ENCODE results near the gene NES.
A peak's percentile ranks its signal among the peaks of the same experiment; 100 is the strongest.

The NES gene

DNA sequence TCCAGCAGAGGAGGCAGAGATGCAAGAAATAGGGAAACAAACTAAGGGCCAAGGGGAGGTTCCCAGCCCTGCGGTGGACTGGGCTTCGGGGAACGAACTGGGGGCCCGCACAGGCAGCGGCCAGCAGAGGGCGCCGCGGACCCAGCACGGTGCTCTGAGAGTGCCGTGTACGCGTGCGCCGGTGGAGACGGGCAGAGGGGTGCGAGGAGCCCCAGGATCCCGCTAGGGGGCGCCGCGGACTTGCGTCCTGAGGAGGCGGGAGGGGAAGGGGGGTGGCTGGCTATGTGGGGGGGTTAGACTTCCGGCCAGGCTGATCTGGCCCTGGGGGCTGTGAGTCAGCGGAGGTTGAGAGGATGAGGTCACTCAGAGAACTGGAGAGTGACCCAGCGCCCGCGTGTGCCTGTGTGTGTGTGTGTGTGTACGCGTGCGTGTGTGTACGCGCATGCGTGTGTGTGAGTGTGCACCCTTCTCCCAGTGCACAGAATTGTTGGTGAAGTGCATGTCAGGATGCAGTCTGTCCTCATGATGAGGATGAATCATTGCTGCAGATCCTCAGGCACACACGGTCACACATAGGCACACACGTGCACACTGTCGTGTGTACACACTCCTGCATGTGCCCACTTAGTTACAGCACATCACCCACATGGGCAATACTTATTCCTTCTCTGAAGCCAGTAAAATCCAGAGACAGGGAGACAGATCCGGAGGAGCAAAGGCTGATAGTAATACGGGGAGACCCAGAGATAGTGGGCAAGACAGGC, 17.0 kb downstream of the NES start:
- DNase-seq = peak; percentile 92

DNA sequence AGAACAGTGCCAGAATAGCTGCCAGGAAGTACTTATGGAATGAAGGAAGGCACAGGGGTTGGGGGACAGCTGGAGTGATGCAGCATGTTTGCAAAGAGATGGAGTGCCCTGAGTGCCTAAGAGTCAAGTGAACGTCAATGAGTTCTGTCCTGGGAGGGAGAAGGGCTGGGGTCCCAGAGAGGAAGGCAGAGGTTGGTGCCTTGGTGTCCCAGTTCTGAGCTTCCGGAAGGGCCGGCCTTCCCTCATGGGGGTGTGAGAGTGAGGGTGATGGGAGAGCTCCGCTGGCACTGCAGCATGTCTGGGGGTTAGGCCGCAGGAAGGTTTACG, 17.6 kb downstream of the NES start:
- DNase-seq = no peak

DNA sequence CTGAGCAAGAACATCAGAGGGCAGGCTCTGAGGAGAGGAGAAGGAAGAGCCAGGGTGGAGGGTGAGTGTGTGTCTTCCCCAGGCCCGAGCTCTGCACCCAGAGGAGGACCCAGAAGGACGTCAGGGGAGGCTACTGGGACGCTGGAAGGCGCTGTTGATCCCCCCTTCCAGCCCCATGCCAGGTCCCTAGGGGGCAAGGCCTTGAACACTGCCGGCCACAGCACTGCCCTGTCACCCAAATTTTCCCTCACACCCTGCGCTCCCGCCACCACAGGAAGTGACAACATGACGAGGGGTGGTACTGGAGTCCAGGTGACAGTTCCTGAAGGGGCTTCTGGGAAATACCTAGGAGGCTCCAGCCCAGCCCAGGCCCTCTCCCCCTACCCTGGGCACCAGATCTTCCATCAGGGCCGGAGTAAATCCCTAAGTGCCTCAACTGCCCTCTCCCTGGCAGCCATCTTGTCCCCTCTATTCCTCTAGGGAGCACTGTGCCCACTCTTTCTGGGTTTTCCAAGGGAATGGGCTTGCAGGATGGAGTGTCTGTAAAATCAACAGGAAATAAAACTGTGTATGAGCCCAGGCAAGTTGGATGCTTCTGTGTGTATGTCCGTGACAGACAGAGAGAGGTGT, 18.1 kb downstream of the NES start:
- no peak for DNase-seq

DNA sequence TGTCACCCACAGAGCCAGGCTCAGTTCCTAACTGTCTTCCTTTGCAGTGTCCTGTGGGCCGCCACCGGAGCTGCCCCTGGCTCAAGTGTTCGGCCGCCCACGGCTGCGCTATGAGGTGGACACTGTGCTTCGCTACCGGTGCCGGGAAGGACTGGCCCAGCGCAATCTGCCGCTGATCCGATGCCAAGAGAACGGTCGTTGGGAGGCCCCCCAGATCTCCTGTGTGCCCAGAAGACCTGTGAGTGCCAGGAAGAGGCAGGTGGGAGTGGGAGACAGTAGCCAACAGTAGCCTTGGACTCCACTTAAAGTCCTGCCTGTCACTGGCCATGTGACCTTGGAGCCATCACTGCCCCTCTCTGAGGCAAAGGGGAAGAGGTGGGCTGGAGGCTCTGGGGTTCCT, 18.7 kb downstream of the NES start:
- no peak for DNase-seq

DNA sequence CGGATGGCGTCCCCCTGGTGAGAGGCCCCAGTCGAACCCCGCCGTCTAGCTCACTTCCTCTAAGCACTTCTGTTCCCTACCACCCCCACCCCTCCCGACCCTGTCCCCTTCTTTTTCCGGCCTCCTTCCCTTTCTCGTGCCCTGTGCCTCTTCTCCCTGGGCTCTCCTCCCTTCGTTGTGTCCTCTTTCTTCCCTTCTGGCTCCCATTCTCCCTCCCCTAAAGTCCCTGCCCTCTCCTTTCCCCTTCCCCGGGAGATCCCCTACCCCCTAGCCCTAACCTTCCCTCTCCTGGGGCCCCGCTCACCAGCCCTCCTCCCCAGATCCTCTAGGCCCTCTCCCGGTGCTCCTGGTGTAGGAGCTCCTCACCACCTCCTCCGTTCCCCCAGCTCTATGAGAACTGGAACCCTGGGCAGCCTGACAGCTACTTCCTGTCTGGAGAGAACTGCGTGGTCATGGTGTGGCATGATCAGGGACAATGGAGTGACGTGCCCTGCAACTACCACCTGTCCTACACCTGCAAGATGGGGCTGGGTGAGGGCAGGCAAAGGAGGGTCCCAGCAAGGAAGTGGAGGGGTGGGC, 19.4 kb downstream of the NES start:
- no peak for DNase-seq

DNA sequence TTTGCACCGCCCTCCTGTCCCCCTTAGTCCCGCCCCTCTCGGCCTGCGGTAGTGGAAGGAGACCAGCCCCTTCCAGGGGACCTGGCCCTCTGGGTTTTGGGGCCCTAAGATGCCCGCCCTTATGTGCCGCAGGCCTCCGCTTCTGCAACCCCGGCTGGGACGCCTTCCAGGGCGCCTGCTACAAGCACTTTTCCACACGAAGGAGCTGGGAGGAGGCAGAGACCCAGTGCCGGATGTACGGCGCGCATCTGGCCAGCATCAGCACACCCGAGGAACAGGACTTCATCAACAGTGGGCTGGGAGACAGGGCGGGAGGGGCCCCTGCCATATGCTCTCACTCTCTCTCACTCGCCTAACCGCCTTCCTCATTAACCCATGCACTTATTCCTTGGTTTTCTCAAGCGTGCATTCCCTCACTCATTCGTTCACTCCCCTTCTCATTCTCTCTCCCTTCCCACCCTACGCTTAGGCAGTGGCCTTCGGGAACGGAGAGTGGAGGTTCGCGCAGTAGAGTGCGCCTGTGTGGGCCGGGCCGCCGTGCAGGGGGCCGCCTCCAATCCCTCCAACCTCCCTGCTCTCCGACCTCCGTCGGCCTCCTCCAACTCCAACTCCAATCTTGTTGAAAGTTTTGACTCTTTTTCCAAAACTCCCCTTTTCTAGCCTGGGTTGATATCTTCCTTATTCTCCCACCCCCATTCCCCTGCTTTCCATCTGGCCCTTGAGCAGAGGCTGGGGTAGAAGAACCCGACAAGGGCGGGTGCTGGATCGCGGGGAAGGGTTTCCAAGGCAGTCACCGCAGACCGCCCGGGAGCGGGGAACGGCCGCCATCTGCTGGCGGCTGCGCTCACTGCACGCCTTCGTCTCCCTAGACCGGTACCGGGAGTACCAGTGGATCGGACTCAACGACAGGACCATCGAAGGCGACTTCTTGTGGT, 20.1 kb downstream of the NES start:
- peak; percentile 67 for DNase-seq

- DNase-seq = no peak
These were observed 21.2 kb downstream of the NES start for GRCh38 chr1:156655904-156656516.

- DNase-seq = no peak
These were observed 21.9 kb downstream of the NES start for GRCh38 chr1:156655151-156655903.

- DNase-seq = no peak
These were observed 22.5 kb downstream of the NES start for GRCh38 chr1:156654700-156655099.

DNA sequence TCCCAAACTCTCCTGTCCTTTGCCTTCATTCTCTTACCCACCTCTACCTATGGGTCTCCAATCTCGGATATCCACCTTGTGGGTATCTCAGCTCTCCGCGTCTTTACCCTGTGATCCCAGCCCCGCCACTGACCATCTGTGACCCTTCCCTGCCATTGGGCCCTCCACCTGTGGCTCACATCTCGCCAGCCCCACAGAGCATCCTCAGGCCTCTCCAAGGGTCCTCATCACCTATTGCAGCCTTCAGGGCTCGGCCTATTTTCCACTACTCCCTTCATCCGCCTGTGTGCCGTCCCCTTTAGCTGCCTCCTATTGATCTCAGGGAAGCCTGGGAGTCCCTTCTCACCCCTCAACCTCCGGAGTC, 24.2 kb downstream of the NES start:
- DNase-seq = no peak

GRCh38 chr1:156652131-156652991, 24.8 kb downstream of the NES start:
- no peak for DNase-seq

- no peak for DNase-seq
These were observed 28.3 kb downstream of the NES start for GRCh38 chr1:156648951-156649350.

DNA sequence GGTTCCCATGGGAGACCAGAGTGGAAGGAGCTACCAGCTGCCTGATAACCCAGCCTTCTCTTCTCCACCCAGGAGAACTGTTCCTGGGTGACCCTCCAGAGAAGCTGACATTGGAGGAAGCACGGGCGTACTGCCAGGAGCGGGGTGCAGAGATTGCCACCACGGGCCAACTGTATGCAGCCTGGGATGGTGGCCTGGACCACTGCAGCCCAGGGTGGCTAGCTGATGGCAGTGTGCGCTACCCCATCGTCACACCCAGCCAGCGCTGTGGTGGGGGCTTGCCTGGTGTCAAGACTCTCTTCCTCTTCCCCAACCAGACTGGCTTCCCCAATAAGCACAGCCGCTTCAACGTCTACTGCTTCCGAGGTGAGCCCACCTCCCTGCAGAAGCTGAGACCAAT, 28.7 kb downstream of the NES start:
- no peak for DNase-seq

DNA sequence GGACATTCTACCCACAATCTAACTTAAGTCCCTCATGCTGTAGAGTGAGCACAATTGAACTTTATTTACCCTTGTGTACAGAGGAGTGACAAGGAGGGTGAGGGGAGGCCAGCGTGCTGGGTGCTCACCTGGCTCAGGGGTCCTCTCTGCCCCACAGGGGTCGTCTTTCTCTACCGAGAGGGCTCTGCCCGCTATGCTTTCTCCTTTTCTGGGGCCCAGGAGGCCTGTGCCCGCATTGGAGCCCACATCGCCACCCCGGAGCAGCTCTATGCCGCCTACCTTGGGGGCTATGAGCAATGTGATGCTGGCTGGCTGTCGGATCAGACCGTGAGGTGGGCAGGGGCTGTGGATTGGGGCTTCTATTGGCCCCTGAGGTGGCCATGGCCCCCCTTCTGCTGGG, 29.9 kb downstream of the NES start:
- DNase-seq = no peak

GRCh38 chr1:156646738-156647211, 30.4 kb downstream of the NES start:
- DNase-seq = no peak

DNA sequence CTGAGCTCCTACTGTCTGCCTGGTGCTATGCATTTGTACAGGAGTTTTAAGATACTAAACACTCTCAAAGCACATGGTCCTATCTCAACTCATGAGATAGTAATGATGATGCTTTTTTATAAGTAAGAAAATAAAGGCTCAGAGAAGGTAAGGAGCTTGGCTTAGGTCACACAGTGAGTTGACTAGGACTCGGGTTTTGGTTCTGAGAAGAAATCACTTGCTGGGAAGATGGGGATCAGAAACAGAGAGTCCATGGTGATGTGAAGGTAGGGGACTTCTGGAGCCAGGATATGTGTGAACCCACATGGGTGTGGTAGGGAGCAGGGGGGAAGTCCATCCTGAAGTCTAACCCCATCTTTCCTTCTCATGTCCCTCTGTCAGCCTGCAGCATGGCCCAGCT, 31.5 kb downstream of the NES start:
- no peak for DNase-seq

DNA sequence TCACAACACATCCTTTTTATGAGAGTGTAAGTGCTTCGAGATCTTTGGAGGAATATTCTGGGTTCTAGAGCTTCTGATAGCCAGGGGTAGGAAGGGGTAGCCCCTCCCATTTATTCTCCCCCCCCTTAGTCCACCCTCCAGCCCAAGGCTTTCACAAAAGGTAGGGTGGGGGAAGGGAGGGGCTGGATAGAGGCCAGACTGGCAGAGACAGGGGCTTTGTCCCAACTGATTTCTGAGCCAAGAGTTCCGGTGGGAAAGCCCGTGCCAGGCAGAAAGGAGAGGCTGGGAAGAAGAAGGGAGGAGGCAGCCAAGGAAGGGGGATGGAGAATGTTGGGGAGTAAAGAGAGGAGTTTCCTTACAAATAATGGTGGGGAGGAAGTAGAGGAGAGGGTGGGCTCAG, 32.2 kb downstream of the NES start:
- DNase-seq = no peak

DNA sequence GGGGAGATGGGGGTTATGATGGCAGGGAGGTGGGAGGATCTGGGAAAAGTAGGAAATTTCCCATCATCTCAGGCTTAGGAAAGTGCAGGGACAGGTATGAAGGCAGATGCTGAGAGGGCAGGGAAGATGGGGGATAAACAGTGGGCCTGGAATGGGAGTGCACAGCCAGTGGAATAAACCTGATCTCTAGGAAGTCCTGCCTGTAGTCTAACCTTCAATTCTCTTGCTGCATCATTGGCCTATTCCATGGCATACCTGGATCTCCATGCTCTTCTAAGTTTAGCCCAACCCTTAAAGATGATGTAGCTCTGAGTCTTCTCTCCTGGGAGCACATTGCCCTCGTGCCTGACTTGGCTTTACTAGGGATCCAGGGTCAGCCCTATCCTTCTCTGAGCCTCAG, 32.6 kb downstream of the NES start:
- DNase-seq = no peak

DNA sequence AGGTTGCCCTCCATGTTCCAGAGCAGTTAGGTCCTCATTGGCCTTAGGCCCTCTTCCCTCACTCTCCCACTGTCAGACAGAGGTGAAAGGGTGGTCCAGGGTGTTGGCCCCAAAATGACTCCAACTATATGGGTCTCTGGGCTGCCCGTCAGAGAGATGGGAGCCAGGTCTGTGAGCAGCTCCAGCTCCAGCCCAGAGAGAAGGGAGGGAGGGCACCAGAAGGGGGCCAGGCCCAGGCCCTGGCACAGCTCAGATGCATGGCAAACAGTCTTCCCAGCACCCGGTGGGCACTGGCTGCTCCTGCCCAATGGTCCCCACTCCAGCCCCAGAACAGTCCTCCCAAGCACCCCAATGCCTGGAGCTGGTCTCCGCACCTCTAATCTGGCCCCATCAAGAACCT, 33.1 kb downstream of the NES start:
- no peak for DNase-seq

DNA sequence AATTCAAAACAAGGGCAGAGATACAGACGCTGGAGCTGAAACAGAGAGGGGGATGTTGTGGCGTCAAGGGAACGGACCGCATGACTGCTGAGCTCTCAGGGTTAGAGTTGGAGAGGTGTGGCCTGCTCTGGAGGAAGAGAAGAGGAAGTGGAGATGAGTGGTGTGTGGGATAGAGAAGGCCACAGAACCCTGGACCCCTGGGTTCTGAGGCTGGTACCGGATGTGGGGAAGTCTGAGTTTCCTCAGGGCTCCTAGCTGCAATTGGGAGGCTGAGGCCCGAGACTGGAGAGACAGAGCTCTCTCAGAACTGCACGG, 33.5 kb downstream of the NES start:
- DNase-seq = no peak

- DNase-seq = no peak
These were observed 34.0 kb downstream of the NES start for GRCh38 chr1:156643049-156643777.

Measured in CD4-positive, alpha-beta T cell treated with Interferon gamma for 1 hour (primary cell).